Measurements from ENCODE around the gene CUL5. TPM values are rescaled to one million over a fixed set of nuclear protein-coding genes. Genes with fewer than 3 reads are reported as not detected.

Gene CUL5
- total and polyA plus RNA-seq, 9 donors: 8.3 to 34.4 (median 30.9) TPM

DNA sequence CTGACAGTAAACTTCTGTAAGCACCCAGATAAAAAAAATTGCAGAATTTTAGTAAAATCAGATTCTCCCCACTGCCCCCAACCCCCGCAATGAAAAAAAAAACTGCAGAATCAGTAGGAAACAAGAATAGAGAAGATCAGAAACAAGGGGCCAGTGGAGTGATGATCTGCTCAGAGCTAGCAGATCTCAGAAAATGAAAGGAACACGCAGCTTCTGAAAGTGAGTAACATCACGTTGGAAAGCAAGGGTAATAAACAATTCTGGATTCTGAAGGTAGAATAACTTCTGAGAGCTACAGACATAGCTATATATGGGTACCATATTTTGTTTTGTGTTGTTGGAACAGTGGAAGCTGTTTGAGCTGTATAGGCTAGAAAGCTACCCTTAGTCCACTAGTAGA, 135.9 kb downstream of the CUL5 start:
- intact Hi-C loops (cut with DNase I): no loop called here
- WGBS, 3 donors: 81 to 88% (median 82%) methylated on average over 3 of the region's 3 CpGs
- Histone ChIP-seq H3K27ac (no peak overlapping the region), H3K27me3 (no peaks in the 10 kb centered on the region), H3K4me1 (ENCODE audit: insufficient read depth) (no peaks in the 10 kb centered on the region), H3K9me3 (no peaks in the 10 kb centered on the region), H3K36me3 (no peaks in the 10 kb centered on the region), H3K4me3 (no peak overlapping the region)
- DNase-seq: no peak
- TF ChIP-seq, protein P1, sequence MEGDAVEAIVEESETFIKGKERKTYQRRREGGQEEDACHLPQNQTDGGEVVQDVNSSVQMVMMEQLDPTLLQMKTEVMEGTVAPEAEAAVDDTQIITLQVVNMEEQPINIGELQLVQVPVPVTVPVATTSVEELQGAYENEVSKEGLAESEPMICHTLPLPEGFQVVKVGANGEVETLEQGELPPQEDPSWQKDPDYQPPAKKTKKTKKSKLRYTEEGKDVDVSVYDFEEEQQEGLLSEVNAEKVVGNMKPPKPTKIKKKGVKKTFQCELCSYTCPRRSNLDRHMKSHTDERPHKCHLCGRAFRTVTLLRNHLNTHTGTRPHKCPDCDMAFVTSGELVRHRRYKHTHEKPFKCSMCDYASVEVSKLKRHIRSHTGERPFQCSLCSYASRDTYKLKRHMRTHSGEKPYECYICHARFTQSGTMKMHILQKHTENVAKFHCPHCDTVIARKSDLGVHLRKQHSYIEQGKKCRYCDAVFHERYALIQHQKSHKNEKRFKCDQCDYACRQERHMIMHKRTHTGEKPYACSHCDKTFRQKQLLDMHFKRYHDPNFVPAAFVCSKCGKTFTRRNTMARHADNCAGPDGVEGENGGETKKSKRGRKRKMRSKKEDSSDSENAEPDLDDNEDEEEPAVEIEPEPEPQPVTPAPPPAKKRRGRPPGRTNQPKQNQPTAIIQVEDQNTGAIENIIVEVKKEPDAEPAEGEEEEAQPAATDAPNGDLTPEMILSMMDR (IDR thresholded peaks at IDR 0.05): no peak
- no peak for TF ChIP-seq POLR2A (IDR thresholded peaks at IDR 0.05)
- no peak for TF ChIP-seq EP300 (IDR thresholded peaks at IDR 0.05)

GRCh38 chr11:108147150-108147549, 138.5 kb downstream of the CUL5 start:
- TF ChIP-seq POLR2A (IDR thresholded peaks at IDR 0.05) (no peak), EP300 (IDR thresholded peaks at IDR 0.05) (no peak)
- TF ChIP-seq, protein P1 (IDR thresholded peaks at IDR 0.05): no peak
- no peak for DNase-seq
- Histone ChIP-seq H3K27me3 (no peaks in the 10 kb centered on the region), H3K36me3 (no peaks in the 10 kb centered on the region), H3K4me3 (no peak overlapping the region), H3K4me1 (ENCODE audit: insufficient read depth) (no peaks in the 10 kb centered on the region), H3K9me3 (no peaks in the 10 kb centered on the region), H3K27ac (no peak overlapping the region)
- intact Hi-C loops (cut with DNase I): no loop called here
- WGBS, 3 donors: 48 to 86% (median 58%) methylated on average over 1 of the region's 1 CpG

DNA sequence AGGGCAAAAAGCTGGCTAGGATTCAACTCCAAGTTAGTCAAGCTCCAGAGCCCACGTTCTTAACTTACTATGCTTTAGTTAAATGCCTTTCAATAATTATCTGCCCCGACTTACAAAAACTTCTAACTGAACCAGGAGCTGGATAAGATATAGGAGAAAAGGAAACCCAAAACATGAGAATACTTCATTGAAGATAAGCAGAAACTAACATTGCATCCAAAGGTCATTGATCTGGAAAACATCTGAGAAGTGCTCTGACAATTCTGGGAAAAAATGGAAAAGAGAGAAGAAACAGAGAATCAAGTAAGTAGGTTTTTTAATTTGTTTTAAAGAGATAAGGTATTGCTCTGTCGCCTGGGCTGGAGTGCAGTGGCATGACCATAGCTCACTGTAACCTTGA, 139.9 kb downstream of the CUL5 start:
- no peak overlapping the region for H3K27ac ChIP-seq
- TF ChIP-seq, protein P1 (IDR thresholded peaks at IDR 0.05): no peak
- TF ChIP-seq POLR2A (IDR thresholded peaks at IDR 0.05) (no peak), EP300 (IDR thresholded peaks at IDR 0.05) (no peak)
- H3K4me3 ChIP-seq: no peak overlapping the region
- no peaks in the 10 kb centered on the region for H3K4me1 ChIP-seq (ENCODE audit: insufficient read depth)
- H3K9me3 ChIP-seq: no peaks in the 10 kb centered on the region
- intact Hi-C loops (cut with DNase I): no loop called here
- no peak for DNase-seq
- 7 to 16% (median 9%) methylated on average over 3 of the region's 3 CpGs for WGBS, 3 donors
- no peaks in the 10 kb centered on the region for H3K36me3 ChIP-seq
- H3K27me3 ChIP-seq: no peaks in the 10 kb centered on the region

- TF ChIP-seq, protein P1 (IDR thresholded peaks at IDR 0.05): no peak
- TF ChIP-seq EP300 (IDR thresholded peaks at IDR 0.05): no peak
- no peak for TF ChIP-seq POLR2A (IDR thresholded peaks at IDR 0.05)
- no peaks in the 10 kb centered on the region for H3K4me1 ChIP-seq (ENCODE audit: insufficient read depth)
- intact Hi-C loops (cut with DNase I): no loop called here
- WGBS, 3 donors: 28 to 51% (median 29%) methylated on average over 2 of the region's 2 CpGs
- H3K9me3 ChIP-seq: no peaks in the 10 kb centered on the region
- H3K27me3 ChIP-seq: no peaks in the 10 kb centered on the region
- no peak for DNase-seq
- H3K4me3 ChIP-seq: no peak overlapping the region
- H3K27ac ChIP-seq: no peak overlapping the region
- H3K36me3 ChIP-seq: no peaks in the 10 kb centered on the region
Observed at GRCh38 chr11:108154591-108154990, 145.9 kb downstream of the CUL5 start.

Small RNA genes within 50 kb of the gene (small RNA-seq; reads per million reads assigned to genes)
- gene RF00019: not detected

Other genes starting within 250 kb of the CUL5 start
- gene SLC35F2, start 150.1 kb upstream of the CUL5 start, total RNA-seq: 10 to 100 TPM in 3 of 7 donors, 1 to 10 TPM in 4; 3.7 to 20.8 (median 8.5) TPM
- 1 to 10 TPM; 4.0 to 7.5 TPM for gene SLC35F2, start 150.1 kb upstream of the CUL5 start, polyA plus RNA-seq
- 1 to 10 TPM in 2 of 7 donors, under 1 TPM in 5; 0.28 to 2.1 (median 0.43) TPM for gene RAB39A, start 80.5 kb upstream of the CUL5 start, total RNA-seq
- under 1 TPM; 0.04 to 0.90 TPM for gene RAB39A, start 80.5 kb upstream of the CUL5 start, polyA plus RNA-seq
- 10 to 100 TPM; 50.0 to 84.4 (median 74.6) TPM for gene ACAT1, start 112.7 kb downstream of the CUL5 start, total RNA-seq
- gene ACAT1, start 112.7 kb downstream of the CUL5 start, polyA plus RNA-seq: 100 to 1,000 TPM in 1 of 2 donors, 10 to 100 TPM in 1; 71.1 to 111 TPM
- gene NPAT, start 213.7 kb downstream of the CUL5 start, total RNA-seq: 10 to 100 TPM; 12.8 to 23.3 (median 16.6) TPM
- gene NPAT, start 213.7 kb downstream of the CUL5 start, polyA plus RNA-seq: 1 to 10 TPM; 6.2 to 8.7 TPM
- 100 to 1,000 TPM in 1 of 7 donors, 10 to 100 TPM in 6; 55.1 to 104 (median 82.7) TPM for gene ATM, start 214.2 kb downstream of the CUL5 start, total RNA-seq
- 10 to 100 TPM; 29.2 to 34.5 TPM for gene ATM, start 214.2 kb downstream of the CUL5 start, polyA plus RNA-seq

Measured in ovary (tissue), 9 donors.